HepG2 (cell line): ENCODE data around the gene KLHL21. TPM values are rescaled to one million over a fixed set of nuclear protein-coding genes. Genes with fewer than 3 reads are reported as not detected.

Source experiments
- AGO1 ChIP-seq: fragments of 200-400 bp; formaldehyde crosslinking; IDR thresholded peaks from 2 replicates; pipeline ENCODE4 v1.6.1; 2017; ENCODE audit warnings: mild to moderate bottlenecking, low read depth, low read length, moderate library complexity; ENCODE audit not compliant: poor library complexity, severe bottlenecking
- ATRX ChIP-seq: sonication (generic); formaldehyde crosslinking; IDR thresholded peaks from 2 replicates; pipeline ENCODE4 v1.4.0; 2020; ENCODE audit warnings: missing genetic modification reagents, borderline replicate concordance
- ISL2 ChIP-seq: sonication (generic); formaldehyde crosslinking; IDR thresholded peaks from 2 replicates; pipeline ENCODE4 v1.5.0; 2020; ENCODE audit warnings: missing genetic modification reagents
- KAT2B ChIP-seq: fragments of 150-350 bp; IDR thresholded peaks from 2 replicates; pipeline ENCODE4 v1.6.1; 2014; ENCODE audit warnings: low read depth, low read length, borderline replicate concordance
- KLF11 ChIP-seq: IDR thresholded peaks from 2 replicates; pipeline ENCODE4 v1.6.1; 2016; ENCODE audit warnings: missing compliant biosample characterization
- KLF16 ChIP-seq, 2 experiments: sonication (generic) in 1 of 2; formaldehyde crosslinking in 1 of 2; IDR thresholded peaks; 2 replicates each; pipeline versions ENCODE4 v1.6.1 to v1.8.0; 2016 to 2023; ENCODE audit warnings: missing genetic modification reagents in 2 of 2, missing compliant biosample characterization in 1 of 2
- MIXL1 ChIP-seq: IDR thresholded peaks from 2 replicates; pipeline ENCODE4 v1.6.1; 2016
- NFIB ChIP-seq: sonication (generic); formaldehyde crosslinking; IDR thresholded peaks from 2 replicates; pipeline ENCODE4 v1.9.0; 2021; ENCODE audit warnings: missing genetic modification reagents, mild to moderate bottlenecking, borderline replicate concordance
- NR1H2 ChIP-seq: sonication (generic); formaldehyde crosslinking; IDR thresholded peaks from 2 replicates; pipeline ENCODE4 v1.8.1; 2022; ENCODE audit warnings: low read depth, missing genetic modification reagents, borderline replicate concordance
- NRL ChIP-seq: sonication (generic); formaldehyde crosslinking; IDR thresholded peaks from 2 replicates; pipeline ENCODE4 v1.5.0; 2020; ENCODE audit warnings: missing genetic modification reagents, mild to moderate bottlenecking, moderate library complexity, borderline replicate concordance
- PHF8 ChIP-seq: sonication (generic); formaldehyde crosslinking; IDR thresholded peaks from 2 replicates; pipeline ENCODE4 v1.5.0; 2020; ENCODE audit warnings: missing genetic modification reagents
- SIN3B ChIP-seq: fragments of 150-350 bp; IDR thresholded peaks from 2 replicates; pipeline ENCODE4 v1.6.1; 2014; ENCODE audit warnings: low read length
- SKI ChIP-seq: fragments of 450-650 bp; IDR thresholded peaks from one replicate; pipeline ENCODE4 v1.6.1; 2018; ENCODE audit warnings: mild to moderate bottlenecking; ENCODE audit not compliant: partially characterized antibody
- SRY ChIP-seq: sonication (generic); formaldehyde crosslinking; IDR thresholded peaks from 2 replicates; pipeline ENCODE4 v1.8.0; 2022; ENCODE audit warnings: mild to moderate bottlenecking, missing genetic modification reagents
- STAG1 ChIP-seq: sonication (generic); formaldehyde crosslinking; IDR thresholded peaks from 2 replicates; pipeline ENCODE4 v1.4.0; 2020; ENCODE audit warnings: missing genetic modification reagents
- XRCC5 ChIP-seq: fragments of 200-400 bp; formaldehyde crosslinking; optimal IDR thresholded peaks from 2 replicates; pipeline ENCODE3; 2017; ENCODE audit warnings: mild to moderate bottlenecking, low read length
- ZMYM2 ChIP-seq: sonication (generic); formaldehyde crosslinking; IDR thresholded peaks from 2 replicates; pipeline ENCODE4 v1.8.0; 2022; ENCODE audit warnings: mild to moderate bottlenecking, missing genetic modification reagents
- ZNF235 ChIP-seq: sonication (generic); formaldehyde crosslinking; IDR thresholded peaks from 2 replicates; pipeline ENCODE4 v1.8.1; 2023; ENCODE audit warnings: mild to moderate bottlenecking, missing genetic modification reagents, borderline replicate concordance
- ZNF251 ChIP-seq: sonication (generic); formaldehyde crosslinking; IDR thresholded peaks from 2 replicates; pipeline ENCODE4 v1.9.0; 2021; ENCODE audit warnings: mild to moderate bottlenecking, missing genetic modification reagents
- ZNF367 ChIP-seq: sonication (generic); formaldehyde crosslinking; IDR thresholded peaks from 2 replicates; pipeline ENCODE4 v1.4.0; 2020; ENCODE audit warnings: missing genetic modification reagents, borderline replicate concordance
- ZNF382 ChIP-seq: sonication (generic); formaldehyde crosslinking; IDR thresholded peaks from 2 replicates; pipeline ENCODE4 v1.5.0; 2020; ENCODE audit warnings: missing genetic modification reagents, mild to moderate bottlenecking, borderline replicate concordance
- ZNF549 ChIP-seq: sonication (generic); formaldehyde crosslinking; IDR thresholded peaks from 2 replicates; pipeline ENCODE4 v1.5.0; 2020; ENCODE audit warnings: missing genetic modification reagents
- ZNF589 ChIP-seq: sonication (generic); formaldehyde crosslinking; conservative IDR thresholded peaks from 2 replicates; pipeline ENCODE4 v1.8.0; 2022; ENCODE audit warnings: mild to moderate bottlenecking, moderate library complexity, missing genetic modification reagents
- polyA plus RNA-seq, 8 experiments: library from polyadenylated mRNA; depleted of rRNA in 3 of 8; stranded (reverse) in 7 of 8; unstranded in 1 of 8; fragments of >200 nt; fragmentation: Illumina TruSeq in 4 of 8; extraction: Trizol in 4 of 8; gene quantifications; 2 replicates each; pipeline versions ENCODE4 v1.2.1 to v1.2.3, GENCODE V29; 2011 to 2016; ENCODE audit warnings: low read depth in 4 of 8, missing spikeins in 1 of 8, mixed read lengths in 1 of 8; ENCODE audit not compliant: insufficient read depth in 1 of 8
- total RNA-seq, 5 experiments: library from RNA; depleted of rRNA; stranded (reverse); fragments of >200 nt; fragmentation: Illumina TruSeq; extraction: Trizol; gene quantifications; 2 replicates each; pipeline ENCODE4 v1.2.3, GENCODE V29; 2016; ENCODE audit warnings: low read depth in 1 of 5
- TF ChIP-seq, protein P1 (sequence below): sonication (generic); formaldehyde crosslinking; conservative IDR thresholded peaks from 2 replicates; pipeline ENCODE4 v1.4.0; 2020; ENCODE audit warnings: missing genetic modification reagents
- TF ChIP-seq, protein P2 (sequence below): sonication (generic); formaldehyde crosslinking; IDR thresholded peaks from 2 replicates; pipeline ENCODE4 v1.5.0; 2020; ENCODE audit warnings: mild to moderate bottlenecking, missing genetic modification reagents, borderline replicate concordance

Gene KLHL21
- total and polyA plus RNA-seq, 2 of the 13 experiments (the other 11 are each of a cell fraction or from before 2014, with no cell fraction given), result 14.8 to 25.0 TPM

DNA sequence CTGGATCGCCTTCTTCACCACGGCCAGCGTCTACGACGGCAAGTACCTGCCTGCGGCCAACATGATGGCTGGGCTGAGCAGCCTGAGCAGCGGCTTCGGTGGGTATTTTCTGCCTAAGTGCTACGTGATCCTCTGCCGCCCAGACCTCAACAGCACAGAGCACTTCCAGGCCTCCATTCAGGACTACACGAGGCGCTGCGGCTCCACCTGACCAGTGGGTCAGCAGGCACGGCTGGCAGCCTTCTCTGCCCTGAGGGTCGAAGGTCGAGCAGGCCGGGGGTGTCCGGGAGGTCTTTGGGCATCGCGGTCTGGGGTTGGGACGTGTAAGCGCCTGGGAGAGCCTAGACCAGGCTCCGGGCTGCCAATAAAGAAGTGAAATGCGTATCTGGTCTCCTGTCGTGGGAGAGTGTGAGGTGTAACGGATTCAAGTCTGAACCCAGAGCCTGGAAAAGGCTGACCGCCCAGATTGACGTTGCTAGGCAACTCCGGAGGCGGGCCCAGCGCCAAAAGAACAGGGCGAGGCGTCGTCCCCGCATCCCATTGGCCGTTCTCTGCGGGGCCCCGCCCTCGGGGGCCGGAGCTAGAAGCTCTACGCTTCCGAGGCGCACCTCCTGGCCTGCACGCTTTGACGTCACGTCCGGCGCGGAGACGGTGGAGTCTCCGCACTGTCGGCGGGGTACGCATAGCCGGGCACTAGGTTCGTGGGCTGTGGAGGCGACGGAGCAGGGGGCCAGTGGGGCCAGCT, 23.1 kb downstream of the KLHL21 start, which contains the start of gene ZBTB48 (continued):
- TF ChIP-seq KAT2B, result no peak
- TF ChIP-seq SRY, result no peak
- TF ChIP-seq ZNF382, result no peak
- TF ChIP-seq, protein P1, sequence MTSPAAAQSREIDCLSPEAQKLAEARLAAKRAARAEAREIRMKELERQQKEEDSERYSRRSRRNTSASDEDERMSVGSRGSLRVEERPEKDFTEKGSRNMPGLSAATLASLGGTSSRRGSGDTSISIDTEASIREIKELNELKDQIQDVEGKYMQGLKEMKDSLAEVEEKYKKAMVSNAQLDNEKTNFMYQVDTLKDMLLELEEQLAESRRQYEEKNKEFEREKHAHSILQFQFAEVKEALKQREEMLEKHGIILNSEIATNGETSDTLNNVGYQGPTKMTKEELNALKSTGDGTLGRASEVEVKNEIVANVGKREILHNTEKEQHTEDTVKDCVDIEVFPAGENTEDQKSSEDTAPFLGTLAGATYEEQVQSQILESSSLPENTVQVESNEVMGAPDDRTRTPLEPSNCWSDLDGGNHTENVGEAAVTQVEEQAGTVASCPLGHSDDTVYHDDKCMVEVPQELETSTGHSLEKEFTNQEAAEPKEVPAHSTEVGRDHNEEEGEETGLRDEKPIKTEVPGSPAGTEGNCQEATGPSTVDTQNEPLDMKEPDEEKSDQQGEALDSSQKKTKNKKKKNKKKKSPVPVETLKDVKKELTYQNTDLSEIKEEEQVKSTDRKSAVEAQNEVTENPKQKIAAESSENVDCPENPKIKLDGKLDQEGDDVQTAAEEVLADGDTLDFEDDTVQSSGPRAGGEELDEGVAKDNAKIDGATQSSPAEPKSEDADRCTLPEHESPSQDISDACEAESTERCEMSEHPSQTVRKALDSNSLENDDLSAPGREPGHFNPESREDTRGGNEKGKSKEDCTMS (CRISPR knock-in tag), result no peak
- TF ChIP-seq XRCC5, result no peak
- no peak for TF ChIP-seq ZNF251 (CRISPR knock-in tag)
- TF ChIP-seq ZMYM2 (CRISPR knock-in tag), result 0 out of 2 replicates have a peak, but pooled peaks have one; percentile 26
- no peak for TF ChIP-seq ZNF235
- no peak for TF ChIP-seq ISL2 (CRISPR knock-in tag)
- no peak for TF ChIP-seq KLF11 (CRISPR knock-in tag)
- no peak for TF ChIP-seq NFIB
- no peak; a peak in 1 of 4 replicates for TF ChIP-seq KLF16 (CRISPR knock-in tag; IDR thresholded peaks at IDR 0.05)
- no peak for TF ChIP-seq AGO1
- no peak for TF ChIP-seq NRL (CRISPR knock-in tag)
- no peak for TF ChIP-seq NR1H2
- TF ChIP-seq ZNF589, result no peak
- peak; percentile 73 for TF ChIP-seq PHF8 (CRISPR knock-in tag)
- no peak for TF ChIP-seq SKI
- TF ChIP-seq ZNF549 (CRISPR knock-in tag), result no peak
- TF ChIP-seq STAG1 (CRISPR knock-in tag), result no peak
- TF ChIP-seq ZNF367 (CRISPR knock-in tag), result no peak; the same call in 1 of the 2 replicates
- TF ChIP-seq ATRX (CRISPR knock-in tag), result no peak
- TF ChIP-seq, protein P2, sequence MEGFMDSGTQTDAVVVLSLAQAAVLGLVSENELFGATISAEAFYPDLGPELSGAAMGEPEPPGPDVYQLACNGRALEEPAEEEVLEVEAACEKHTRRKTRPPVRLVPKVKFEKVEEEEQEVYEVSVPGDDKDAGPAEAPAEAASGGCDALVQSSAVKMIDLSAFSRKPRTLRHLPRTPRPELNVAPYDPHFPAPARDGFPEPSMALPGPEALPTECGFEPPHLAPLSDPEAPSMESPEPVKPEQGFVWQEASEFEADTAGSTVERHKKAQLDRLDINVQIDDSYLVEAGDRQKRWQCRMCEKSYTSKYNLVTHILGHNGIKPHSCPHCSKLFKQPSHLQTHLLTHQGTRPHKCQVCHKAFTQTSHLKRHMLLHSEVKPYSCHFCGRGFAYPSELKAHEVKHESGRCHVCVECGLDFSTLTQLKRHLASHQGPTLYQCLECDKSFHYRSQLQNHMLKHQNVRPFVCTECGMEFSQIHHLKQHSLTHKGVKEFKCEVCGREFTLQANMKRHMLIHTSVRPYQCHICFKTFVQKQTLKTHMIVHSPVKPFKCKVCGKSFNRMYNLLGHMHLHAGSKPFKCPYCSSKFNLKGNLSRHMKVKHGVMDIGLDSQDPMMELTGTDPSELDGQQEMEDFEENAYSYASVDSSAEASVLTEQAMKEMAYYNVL (CRISPR knock-in tag), result no peak
- no peak for TF ChIP-seq SIN3B
- no peak for TF ChIP-seq MIXL1 (CRISPR knock-in tag)
